H4 (cell line): Measurements from ENCODE around the gene OAT. TPM values are rescaled to one million over a fixed set of nuclear protein-coding genes. Genes with fewer than 3 reads are reported as not detected.

ENCODE experiments used
- DNase-seq: peaks from one replicate; pipeline ENCODE4 v3.0.0-alpha.2; 2015; ENCODE audit warnings: low spot score
- total RNA-seq: library from RNA; depleted of rRNA; stranded (reverse); fragments of >200 nt; shearing (Covaris generic); gene quantifications from 2 replicates; pipeline ENCODE4 v1.2.3, GENCODE V29; 2014; rRNA removed

Gene OAT
- total RNA-seq, 1 experiment from 2014 or later, result 200 TPM

GRCh38 chr10:124353896-124354295 lies 64.8 kb downstream of the OAT start:
- no peak for DNase-seq

GRCh38 chr10:124353091-124353815 lies 65.5 kb downstream of the OAT start:
- no peak for DNase-seq

- no peak for DNase-seq
Observed at GRCh38 chr10:124351481-124352220, 67.1 kb downstream of the OAT start.

- no peak for DNase-seq
Observed at GRCh38 chr10:124350806-124351205, 67.9 kb downstream of the OAT start.

GRCh38 chr10:124349996-124350280 lies 68.8 kb downstream of the OAT start:
- no peak for DNase-seq

GRCh38 chr10:124349231-124349995 lies 69.3 kb downstream of the OAT start:
- no peak for DNase-seq

GRCh38 chr10:124348801-124349200 lies 69.9 kb downstream of the OAT start:
- DNase-seq, result no peak

GRCh38 chr10:124347956-124348355 lies 70.8 kb downstream of the OAT start:
- no peak for DNase-seq

Other genes with a start within 250 kb of the OAT start
- gene NKX1-2, start 31.1 kb upstream of the OAT start, total RNA-seq, result 0.02 TPM in 1 of 2 replicates, not detected in the other
- 8.2 and 20.3 TPM in 2 replicates for gene LHPP, start 42.9 kb upstream of the OAT start, total RNA-seq